Pancreas (tissue), 10 donors: ENCODE results near the gene RWDD3. TPM values are rescaled to one million over a fixed set of nuclear protein-coding genes. Genes with fewer than 3 reads are reported as not detected.

Source experiments
- ATAC-seq, 4 donors: fragments of 200-7000 bp; cut with Tn5 transposase; one replicate each; pipeline versions ENCODE4 v1.8.0 to v1.9.1; 2020; ENCODE audit warnings: mild to moderate bottlenecking in 4 of 4, moderate library complexity in 4 of 4
- DNase-seq, 6 donors: peaks; one replicate each; pipeline ENCODE4 v3.0.0-alpha.2; 2020
- FAIRE-seq: peaks from 2 replicates; lab custom pipeline; 2012; peaks lifted over from hg19 to GRCh38; lab: Jason Lieb, UNC
- H3K27ac ChIP-seq, 4 donors: fragments of 200-600 bp; sonication (generic); 1 replicate in 3 of 4; 2 replicates in 1 of 4; pipeline versions ENCODE4 v1.5.0 to v1.8.0; 2020
- H3K27me3 ChIP-seq, 4 donors: fragments of 200-600 bp; one replicate each; pipeline ENCODE4 v1.8.0; 2021
- H3K36me3 ChIP-seq, 3 donors: fragments of 200-600 bp; sonication (generic) in 1 of 3; one replicate each; pipeline versions ENCODE4 v1.5.0 to v1.8.0; 2020 to 2021
- H3K4me1 ChIP-seq, 3 donors: fragments of 200-600 bp; one replicate each; pipeline ENCODE4 v1.8.0; 2021
- H3K4me3 ChIP-seq, 4 donors: fragments of 200-600 bp; sonication (generic) in 2 of 4; one replicate each; pipeline versions ENCODE4 v1.5.0 to v1.8.0; 2020 to 2021
- H3K9me3 ChIP-seq, 4 donors: fragments of 200-600 bp; one replicate each; pipeline ENCODE4 v1.8.0; 2021
- WGBS, 2 donors: extraction: QIAGEN DNeasy Blood & Tissue Kit; methylation state at CpG; one replicate each; pipeline ENCODE4 v1.1.7; 2013; 5-methylcytosine and 5-hydroxymethylcytosine counted together
- intact Hi-C, 3 donors: fragments of 100-400 bp; cut with DNase I; formaldehyde crosslinking; loops; one replicate each; pipeline versions ENCODE4 v1.11.1 to v1.14.2; 2022
- polyA plus RNA-seq, 2 donors: library from polyadenylated mRNA; stranded (reverse); fragments of 200-250 nt; gene quantifications; one replicate each; pipeline ENCODE4 v1.2.3, GENCODE V29; 2013
- total RNA-seq, 6 donors: library from RNA; stranded (reverse); fragmentation: NEBNext Ultra II Directional in 4 of 6; extraction: Animal tissue kit (Norgen Biotek cat#: 25700) in 4 of 6; gene quantifications; one replicate each; pipeline versions ENCODE4 v1.2.1 to v1.2.4, GENCODE V29; 2021 to 2023
- TF ChIP-seq, protein P1 (sequence below), 4 donors: fragments of 200-600 bp; sonication (generic) in 3 of 4; IDR thresholded peaks; one replicate each; pipeline versions ENCODE4 v1.5.0 to v1.8.0; 2021; ENCODE audit warnings: antibody characterized with exemption in 4 of 4
- donor health status: healthy with polysubstance abuse.
- donor health status: DM: no; HTN: no; CAD: no; lungs with moderate emphysema.
- donor health status: DM: no; HTN: no; CAD: no.
- donor health status: control.
- donor health status: control.
- donor health status: Bipolar disorder and iron deficiency.
- donor health status: DM: yes; HTN: yes; CAD: no.
- donor health status: DM: no; HTN: no; CAD: no.
- donor health status: DM: no; HTN: no; CAD: no.
- donor health status: DM: yes; HTN: yes; CAD: no.

RWDD3 gene
- total and polyA plus RNA-seq, 8 donors, result 5.0 to 37.1 (median 11.4) TPM

DNA sequence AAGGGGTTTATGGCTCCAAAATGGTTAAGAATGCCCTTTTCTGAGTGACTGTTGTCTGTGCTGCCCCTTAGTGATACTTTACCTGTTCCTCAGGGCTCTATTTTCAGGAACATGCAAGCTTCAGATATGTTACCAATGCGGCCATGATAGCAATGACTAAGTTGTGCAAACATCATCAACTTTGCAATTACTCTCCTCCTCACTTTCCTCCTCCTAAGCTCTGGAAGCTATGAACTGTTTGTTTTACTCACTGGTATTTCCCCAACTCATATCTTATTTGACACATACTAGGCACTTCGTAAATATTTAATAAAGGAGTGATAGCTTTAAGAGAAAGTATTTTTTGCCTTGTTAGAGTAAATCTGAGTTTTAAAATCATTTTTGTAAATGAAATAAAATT, 53.8 kb downstream of the RWDD3 start:
- Histone ChIP-seq H3K4me3 (no peak overlapping the region), H3K4me1 (peaks cover 0 to 9% (median 8%) of the 10 kb centered on the region in 3 donors), H3K36me3 (no peaks in the 10 kb centered on the region), H3K9me3 (no peaks in the 10 kb centered on the region), H3K27me3 (no peaks in the 10 kb centered on the region), H3K27ac (no peak overlapping the region)
- DNase-seq (no peak), ATAC-seq (peak in 3 of 4 donors; percentile 51 to 79 (median 63)), FAIRE-seq (no peak)
- TF ChIP-seq, protein P1, sequence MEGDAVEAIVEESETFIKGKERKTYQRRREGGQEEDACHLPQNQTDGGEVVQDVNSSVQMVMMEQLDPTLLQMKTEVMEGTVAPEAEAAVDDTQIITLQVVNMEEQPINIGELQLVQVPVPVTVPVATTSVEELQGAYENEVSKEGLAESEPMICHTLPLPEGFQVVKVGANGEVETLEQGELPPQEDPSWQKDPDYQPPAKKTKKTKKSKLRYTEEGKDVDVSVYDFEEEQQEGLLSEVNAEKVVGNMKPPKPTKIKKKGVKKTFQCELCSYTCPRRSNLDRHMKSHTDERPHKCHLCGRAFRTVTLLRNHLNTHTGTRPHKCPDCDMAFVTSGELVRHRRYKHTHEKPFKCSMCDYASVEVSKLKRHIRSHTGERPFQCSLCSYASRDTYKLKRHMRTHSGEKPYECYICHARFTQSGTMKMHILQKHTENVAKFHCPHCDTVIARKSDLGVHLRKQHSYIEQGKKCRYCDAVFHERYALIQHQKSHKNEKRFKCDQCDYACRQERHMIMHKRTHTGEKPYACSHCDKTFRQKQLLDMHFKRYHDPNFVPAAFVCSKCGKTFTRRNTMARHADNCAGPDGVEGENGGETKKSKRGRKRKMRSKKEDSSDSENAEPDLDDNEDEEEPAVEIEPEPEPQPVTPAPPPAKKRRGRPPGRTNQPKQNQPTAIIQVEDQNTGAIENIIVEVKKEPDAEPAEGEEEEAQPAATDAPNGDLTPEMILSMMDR (IDR thresholded peaks at IDR 0.05), result no peak
- WGBS, 2 donors, result 32 to 35% methylated on average over 2 of the region's 2 CpGs
- intact Hi-C loops, result no loop called here

Other genes starting within 250 kb of the RWDD3 start
- 1 to 10 TPM; 4.3 to 6.2 (median 5.7) TPM for gene ALG14, start 161.3 kb upstream of the RWDD3 start, total RNA-seq
- gene ALG14, start 161.3 kb upstream of the RWDD3 start, polyA plus RNA-seq, result 1 to 10 TPM; 1.1 to 1.3 TPM
- 10 to 100 TPM; 12.3 to 19.5 (median 14.2) TPM for gene TLCD4, start 116.9 kb upstream of the RWDD3 start, total RNA-seq
- gene TLCD4, start 116.9 kb upstream of the RWDD3 start, polyA plus RNA-seq, result 1 to 10 TPM; 2.1 to 4.5 TPM